Measurements from ENCODE around the gene ACADL.

The ACADL gene

DNA sequence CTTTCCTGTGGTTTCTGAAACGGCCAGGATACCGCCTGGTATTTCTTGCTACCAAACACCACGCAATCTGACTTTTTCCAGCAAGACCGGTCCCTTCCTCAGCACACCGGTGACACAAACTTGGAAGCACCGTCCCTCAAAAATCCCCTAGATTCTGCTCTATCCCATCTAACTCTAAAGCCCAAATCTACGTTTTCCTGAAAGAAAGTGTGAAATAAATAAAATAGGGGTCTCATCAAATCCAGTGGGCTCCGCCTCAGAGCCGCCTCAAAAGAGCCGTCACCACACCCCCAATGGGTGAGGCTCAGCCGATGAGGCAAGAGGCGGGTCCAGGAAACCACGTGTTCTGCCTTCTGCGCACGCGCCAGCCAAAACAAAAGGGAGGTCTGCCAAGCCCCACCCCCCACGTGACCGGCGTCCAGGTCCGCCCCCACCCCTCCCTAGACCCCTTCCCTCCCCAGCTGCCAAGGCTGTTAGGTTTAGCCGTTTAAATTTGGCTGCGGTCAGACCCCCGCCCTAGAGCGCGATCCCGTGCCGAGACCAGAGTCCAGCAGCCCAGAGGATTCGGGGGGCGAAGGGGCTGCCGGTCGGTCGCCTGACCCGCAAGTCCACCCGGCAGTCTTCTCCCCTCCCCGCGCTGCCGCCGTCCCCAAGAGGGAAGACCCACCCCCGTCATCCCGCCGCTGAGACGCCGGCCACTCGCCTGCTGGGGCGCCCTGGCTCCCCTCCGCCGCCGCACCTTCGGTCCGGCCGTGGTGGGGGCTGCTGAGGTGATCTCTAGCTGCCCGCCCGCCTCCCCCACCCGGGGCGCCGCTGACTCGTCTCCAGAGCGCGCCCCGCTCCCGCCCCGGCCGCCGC lies 54.6 kb downstream of the ACADL start:
- DNase-seq (ENCODE audit: low read depth in 1 of 2, low spot score in 1 of 2): peak; percentile 92 to 95

- no peak for DNase-seq (ENCODE audit: low read depth in 1 of 2, low spot score in 1 of 2)
Measured at GRCh38 chr2:210170196-210170445, 55.1 kb downstream of the ACADL start.

- no peak for DNase-seq (ENCODE audit: low read depth in 1 of 2, low spot score in 1 of 2)
Measured at GRCh38 chr2:210169516-210170195, 55.6 kb downstream of the ACADL start.

DNA sequence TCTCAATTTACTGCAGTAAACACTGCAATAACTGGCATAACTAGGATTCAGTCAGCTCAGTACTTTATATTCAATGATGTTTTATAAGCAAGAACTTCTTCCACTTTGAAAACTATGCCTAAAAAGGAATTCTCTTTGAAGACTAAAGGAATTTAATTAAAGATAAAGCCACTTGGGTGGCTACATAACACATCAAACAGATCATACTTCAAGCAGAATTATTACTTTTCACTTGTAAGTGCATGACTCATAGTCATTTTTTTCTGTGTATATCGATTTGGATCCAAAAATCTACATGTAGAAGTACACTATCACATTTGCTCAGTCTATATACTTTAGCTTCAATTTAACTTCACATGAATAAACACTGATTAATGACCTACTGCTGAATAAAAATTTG lies 58.0 kb downstream of the ACADL start:
- no peak for DNase-seq (ENCODE audit: low read depth in 1 of 2, low spot score in 1 of 2)

DNA sequence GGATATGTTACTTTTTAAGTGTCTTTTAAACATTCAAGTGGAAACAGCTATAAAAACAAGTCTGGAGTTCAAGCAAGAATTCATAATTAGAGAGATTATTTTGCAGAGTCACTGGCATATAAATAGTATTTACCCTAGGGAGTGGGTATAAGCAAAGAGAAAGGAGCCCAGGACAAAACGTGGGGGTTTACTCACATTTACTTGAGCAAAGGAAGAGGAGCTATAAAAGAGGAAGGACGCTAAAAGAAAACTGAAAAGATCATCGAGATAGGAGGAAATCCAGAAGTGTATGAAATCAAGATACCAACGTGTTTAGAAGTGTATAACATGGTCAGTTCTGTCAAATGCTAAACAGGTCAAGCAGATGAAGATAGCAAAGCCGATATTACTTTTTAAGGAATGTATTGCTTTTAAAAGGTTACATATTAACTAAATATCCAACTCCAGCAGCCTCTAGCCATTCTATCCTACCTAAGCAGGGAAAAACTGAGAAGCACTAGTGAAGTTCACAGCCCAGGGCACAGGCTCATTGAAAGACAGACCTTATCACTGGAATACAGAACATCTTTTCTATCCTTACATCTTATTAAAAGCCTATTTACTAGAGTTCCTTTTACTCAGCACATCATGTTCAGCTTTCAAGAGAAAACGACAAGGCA lies 62.7 kb downstream of the ACADL start:
- no peak for DNase-seq (ENCODE audit: low read depth in 1 of 2, low spot score in 1 of 2)

DNA sequence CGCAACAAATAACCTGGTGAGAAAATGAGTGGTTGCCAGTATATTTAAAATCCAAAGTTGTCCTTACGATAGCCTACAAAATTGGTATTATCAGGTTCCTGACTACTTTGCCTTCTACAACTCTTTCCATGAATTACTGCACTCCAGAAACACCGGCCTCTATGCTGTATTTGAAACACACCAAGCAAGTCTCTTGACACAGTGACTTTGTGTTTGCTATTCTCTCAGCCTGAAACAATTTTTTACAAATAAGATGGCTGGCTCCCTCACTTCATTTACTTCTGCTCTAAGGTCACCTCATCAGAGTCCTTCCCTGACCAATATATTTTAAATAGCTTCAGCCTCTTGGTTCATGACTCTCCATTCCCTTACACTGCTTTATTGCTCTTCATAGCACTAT lies 66.2 kb downstream of the ACADL start:
- no peak for DNase-seq (ENCODE audit: low read depth in 1 of 2, low spot score in 1 of 2)

GRCh38 chr2:210158236-210158635 lies 67.0 kb downstream of the ACADL start:
- DNase-seq (ENCODE audit: low read depth in 1 of 2, low spot score in 1 of 2): no peak

DNA sequence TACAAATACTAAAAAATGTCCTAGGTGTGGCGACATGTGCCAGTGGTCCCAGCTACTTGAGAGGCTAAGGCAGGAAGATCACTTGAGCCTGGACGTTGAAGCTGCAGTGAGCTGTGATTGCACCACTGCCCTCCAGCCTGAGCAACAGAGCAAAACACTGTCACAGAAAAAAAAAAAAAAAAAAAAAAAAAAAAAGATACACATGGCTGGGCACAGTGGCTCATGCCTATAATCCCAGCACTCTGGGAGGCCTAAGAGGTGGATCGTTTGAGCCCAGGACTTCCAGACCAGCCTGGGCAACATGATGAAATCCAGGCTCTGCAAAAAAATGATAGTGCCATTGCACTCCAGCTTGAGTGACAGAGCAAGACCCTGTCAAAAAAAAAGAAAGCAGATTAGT lies 67.7 kb downstream of the ACADL start:
- DNase-seq (ENCODE audit: low read depth in 1 of 2, low spot score in 1 of 2): no peak

DNA sequence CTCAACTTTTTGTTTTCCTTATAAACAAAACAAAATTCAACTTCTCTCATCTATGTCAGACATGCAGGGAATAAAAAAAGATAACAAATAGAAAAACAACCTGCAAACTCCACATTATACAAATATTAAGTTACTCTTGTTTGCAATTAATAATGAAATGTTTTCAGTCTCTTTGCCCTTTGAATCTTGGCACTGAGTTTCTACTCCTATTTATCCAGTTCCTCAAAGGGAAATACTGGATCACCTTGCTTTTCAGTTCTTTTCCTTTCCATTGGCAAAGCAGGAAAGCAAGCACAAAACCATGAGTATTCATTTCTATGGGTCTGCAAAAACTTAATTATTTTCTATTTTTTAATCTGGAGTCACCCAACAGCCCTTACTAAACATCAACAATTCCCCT lies 77.6 kb downstream of the ACADL start:
- DNase-seq (ENCODE audit: low read depth in 1 of 2, low spot score in 1 of 2): no peak

Data from activated T-helper 1 cell treated with anti-CD3 and anti-CD28 coated beads, Interleukin-2, amount 50 U/mL, for 16 hours (primary cell).